Subcutaneous adipose tissue (tissue), 4 donors: Measurements from ENCODE around the gene SCUBE1. TPM values are rescaled to one million over a fixed set of nuclear protein-coding genes. Genes with fewer than 3 reads are reported as not detected.

ENCODE experiments used
- total RNA-seq, 4 donors: library from RNA; depleted of rRNA; stranded (reverse); fragments of >200 nt; gene quantifications; one replicate each; pipeline ENCODE4 v1.1.0, GENCODE V29; 2016
- TF ChIP-seq, protein P1 (sequence below): fragments of 450-650 bp; IDR thresholded peaks from one replicate; pipeline ENCODE4 v1.5.1; 2016; ENCODE audit warnings: low read depth, mild to moderate bottlenecking, control low read depth, antibody characterized with exemption, moderate library complexity

SCUBE1 gene
- total RNA-seq, 4 donors from 2014 or later, result 0.66 to 4.6 (median 1.7) TPM

DNA sequence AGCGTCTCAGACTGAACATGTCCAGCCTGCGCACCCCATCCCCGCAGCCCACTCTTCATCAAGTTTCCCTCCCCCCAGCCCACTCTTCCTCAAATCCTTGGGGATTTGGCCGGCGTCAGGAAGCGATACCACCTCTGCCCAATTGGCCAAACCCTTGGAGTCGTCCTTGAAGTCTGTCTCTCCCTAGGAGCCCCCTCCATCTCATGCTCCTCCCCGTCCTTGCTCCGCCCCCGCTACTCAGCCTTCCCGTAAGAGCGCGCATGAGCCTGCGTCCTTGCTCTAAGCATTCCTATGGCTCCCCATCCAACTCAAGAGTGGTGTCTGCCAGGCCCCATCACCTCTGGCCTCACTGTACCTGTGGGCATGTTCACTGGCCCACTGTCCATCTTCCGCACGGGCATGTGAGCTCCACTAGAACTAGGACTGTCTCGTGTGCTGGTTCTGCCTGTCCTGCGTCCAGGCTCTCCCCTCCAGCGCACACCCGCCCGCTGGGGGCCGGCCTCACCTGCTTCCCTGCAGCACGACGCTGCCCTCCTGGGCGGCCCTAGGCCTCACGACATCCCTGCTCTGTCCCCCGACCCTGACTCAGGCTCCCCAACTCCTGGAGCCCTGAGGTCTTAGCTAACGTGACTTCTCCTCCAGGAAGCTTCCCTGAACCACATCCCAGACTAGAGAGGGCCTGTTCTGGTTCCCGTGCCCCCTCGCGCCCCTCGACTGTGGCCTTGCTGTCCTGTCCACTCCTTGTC, 125.7 kb downstream of the SCUBE1 start:
- TF ChIP-seq, protein P1, sequence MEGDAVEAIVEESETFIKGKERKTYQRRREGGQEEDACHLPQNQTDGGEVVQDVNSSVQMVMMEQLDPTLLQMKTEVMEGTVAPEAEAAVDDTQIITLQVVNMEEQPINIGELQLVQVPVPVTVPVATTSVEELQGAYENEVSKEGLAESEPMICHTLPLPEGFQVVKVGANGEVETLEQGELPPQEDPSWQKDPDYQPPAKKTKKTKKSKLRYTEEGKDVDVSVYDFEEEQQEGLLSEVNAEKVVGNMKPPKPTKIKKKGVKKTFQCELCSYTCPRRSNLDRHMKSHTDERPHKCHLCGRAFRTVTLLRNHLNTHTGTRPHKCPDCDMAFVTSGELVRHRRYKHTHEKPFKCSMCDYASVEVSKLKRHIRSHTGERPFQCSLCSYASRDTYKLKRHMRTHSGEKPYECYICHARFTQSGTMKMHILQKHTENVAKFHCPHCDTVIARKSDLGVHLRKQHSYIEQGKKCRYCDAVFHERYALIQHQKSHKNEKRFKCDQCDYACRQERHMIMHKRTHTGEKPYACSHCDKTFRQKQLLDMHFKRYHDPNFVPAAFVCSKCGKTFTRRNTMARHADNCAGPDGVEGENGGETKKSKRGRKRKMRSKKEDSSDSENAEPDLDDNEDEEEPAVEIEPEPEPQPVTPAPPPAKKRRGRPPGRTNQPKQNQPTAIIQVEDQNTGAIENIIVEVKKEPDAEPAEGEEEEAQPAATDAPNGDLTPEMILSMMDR, result no peak

DNA sequence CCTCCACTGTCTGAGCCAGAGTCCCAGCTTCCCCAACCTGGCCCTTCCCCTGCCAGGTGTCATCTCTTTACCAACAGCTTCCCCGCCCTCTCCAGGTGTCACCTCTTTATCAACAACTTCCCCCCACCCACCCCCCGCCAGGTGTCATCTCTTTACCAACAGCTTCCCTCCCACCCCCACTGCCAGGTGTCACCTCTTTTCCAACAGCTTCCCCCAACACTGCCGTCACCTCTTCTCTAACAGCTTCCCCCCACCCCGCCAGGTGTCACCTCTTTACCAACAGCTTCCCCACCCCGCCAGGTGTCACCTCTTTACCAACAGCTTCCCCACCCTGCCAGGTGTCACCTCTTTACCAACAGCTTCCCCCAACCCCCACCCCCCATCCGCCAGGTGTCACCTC, 126.4 kb downstream of the SCUBE1 start:
- TF ChIP-seq, protein P1, result no peak

DNA sequence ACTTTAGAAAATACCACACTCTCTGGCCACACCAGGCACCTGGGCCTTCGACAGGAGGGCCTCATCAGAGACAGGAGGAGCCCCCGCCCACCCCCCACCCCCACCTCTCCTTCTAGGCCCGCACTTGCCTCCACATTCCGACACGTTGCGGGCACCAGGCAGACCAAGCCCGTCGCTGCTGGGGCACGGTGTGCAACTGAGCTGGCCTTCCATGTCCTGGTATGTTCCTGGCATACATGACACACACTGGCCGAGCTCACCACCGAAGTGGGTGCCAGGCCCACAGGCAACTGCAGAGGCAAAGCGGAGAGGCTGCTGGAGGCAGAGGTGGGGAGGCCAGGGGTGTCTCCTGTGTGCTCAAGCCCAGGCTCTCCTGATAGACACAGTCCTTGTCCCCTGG, 129.2 kb downstream of the SCUBE1 start:
- TF ChIP-seq, protein P1, result no peak

DNA sequence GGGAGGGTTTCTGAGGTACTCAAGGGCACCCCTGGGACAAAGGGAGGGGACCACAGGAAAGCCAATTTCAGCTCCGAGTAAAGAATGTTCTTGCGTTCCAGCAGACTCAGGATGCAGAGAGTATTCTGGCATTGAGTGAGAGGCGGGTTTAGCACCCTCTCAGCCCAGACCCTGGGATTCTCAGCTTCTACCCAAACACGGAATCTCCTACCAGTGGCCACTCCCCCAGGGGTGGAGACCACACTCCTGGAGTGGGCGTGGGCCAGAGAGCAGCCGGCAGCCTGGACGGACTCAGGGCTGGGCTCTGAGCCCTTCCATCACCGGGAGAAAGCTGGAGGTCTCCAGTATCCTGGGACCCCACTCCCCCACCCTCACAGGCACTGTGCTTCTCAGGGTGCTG, 130.1 kb downstream of the SCUBE1 start:
- TF ChIP-seq, protein P1, result no peak

DNA sequence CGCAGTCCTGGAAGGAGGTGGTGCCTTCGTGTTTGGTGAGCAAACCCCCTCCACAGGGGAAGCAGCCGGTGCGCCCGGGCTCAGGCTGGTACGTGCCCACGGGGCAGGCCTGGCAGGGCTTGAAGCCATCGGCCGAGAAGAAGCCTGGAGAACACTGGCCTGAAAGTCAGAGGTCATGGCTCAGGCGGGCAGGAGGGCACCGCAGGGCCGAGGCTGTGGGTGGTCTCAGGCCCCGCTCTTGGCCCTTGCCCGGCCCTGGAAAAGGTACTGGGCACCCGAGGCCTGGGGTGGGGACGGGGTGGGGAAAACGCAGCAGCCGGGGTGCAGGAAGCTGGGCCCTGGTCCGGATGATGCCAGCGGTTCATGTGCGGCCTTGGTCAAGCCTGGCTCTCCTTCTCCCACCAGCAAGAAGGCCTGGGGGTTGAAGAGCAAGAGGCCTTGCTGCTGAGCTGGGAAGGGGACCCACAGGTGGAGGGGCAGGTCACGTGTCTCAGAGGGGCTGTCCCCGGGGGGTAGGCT, 130.7 kb downstream of the SCUBE1 start:
- TF ChIP-seq, protein P1, result no peak

DNA sequence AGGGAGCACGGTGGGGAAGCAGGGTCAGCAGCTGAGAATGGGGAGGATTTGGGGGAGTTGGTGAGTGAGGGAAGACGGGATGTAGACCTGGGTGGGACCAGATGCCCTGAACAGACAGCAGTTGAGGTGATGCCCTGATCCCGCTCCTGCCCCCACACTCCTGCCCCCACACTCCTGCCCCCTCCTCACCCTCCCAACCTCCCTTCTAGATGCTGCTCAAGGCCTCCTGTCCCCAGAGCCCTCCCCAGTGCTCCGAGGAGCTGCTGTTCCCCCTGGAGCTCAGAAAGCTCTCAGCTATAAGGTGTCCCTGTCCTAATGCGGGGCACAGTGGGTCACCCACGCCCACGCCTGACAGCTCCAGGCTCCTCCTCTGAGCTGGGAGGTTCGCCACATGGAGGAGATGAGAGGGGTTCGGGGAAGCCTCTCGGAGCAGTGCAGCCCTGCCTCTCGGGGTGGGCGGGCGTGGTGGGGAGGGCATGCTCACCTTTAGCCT, 131.2 kb downstream of the SCUBE1 start:
- TF ChIP-seq, protein P1, result no peak

DNA sequence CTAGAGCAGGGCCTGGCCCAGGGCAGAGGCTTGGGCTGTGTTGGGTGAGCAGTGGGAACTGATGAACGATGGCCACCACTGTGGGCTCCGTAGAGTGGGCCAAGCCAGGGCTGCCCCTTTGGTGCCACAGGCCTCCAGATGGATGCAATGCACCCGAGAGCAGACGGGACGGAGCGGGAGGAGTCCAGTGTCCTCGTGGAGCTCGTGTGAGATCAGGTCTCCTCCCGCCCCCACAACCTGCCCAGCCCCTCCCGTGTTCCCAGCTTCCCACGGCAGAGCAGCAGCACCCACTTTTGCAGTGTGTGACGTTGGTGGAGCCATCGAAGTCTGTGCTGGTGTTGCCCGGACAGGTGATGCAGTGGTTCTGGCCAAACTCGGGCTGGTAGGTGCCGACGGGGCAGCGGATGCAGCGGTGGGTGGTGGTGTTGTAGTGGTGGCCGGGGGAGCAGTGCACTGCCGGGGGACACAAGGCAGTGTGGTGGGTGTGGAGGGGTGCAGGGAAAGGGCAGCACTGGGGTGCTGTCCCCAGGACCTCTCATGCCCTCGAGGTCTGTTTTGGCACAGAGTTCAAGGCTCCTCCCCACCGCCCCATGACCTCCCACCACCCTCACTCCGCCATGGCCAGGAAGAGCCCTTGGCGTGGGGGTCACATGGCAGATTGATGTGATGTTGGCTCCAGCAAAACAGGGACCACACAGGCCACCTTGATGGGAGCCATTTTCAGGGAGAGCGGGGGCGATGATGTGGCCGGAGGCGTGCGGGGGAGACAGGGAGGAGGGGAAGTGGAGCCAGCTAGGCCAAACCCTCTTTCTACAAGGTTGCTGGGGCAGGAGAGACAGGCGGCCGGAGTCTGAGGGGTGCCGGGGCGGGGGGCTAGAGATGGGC, 132.3 kb downstream of the SCUBE1 start:
- TF ChIP-seq, protein P1, result no peak
